SK-N-SH treated with all-trans-retinoic acid at 6 μM for 48 hours (cell line): ENCODE data around the gene EPC2.

Experiments
- ATAC-seq: fragments of 200-7000 bp; cut with Tn5 transposase; 3 replicates; pipeline ENCODE4 v1.9.1; 2020; ENCODE audit warnings: mild to moderate bottlenecking, moderate library complexity
- ARNTL ChIP-seq: fragments of 450-650 bp; formaldehyde crosslinking; IDR thresholded peaks from 2 replicates; pipeline ENCODE4 v1.5.0; 2020; ENCODE audit warnings: low read depth, mild to moderate bottlenecking, moderate library complexity, borderline replicate concordance
- BACH2 ChIP-seq: fragments of 250-450 bp; sonication (Bioruptor Pico); IDR thresholded peaks from 2 replicates; pipeline ENCODE4 v1.9.0; 2021; ENCODE audit warnings: mild to moderate bottlenecking, borderline replicate concordance
- GLIS3 ChIP-seq: fragments of 250-450 bp; sonication (Bioruptor Pico); IDR thresholded peaks from 2 replicates; pipeline ENCODE4 v1.5.0; 2020; ENCODE audit warnings: mild to moderate bottlenecking, moderate library complexity
- ISL1 ChIP-seq: fragments of 250-450 bp; sonication (Bioruptor Pico); IDR thresholded peaks from 2 replicates; pipeline ENCODE4 v2.1.2; 2022; ENCODE audit warnings: mild to moderate bottlenecking, moderate library complexity
- PPARA ChIP-seq: fragments of 250-450 bp; sonication (Bioruptor Pico); IDR thresholded peaks from 2 replicates; pipeline ENCODE4 v1.5.0; 2020; ENCODE audit warnings: mild to moderate bottlenecking, borderline replicate concordance
- RARB ChIP-seq: fragments of 250-450 bp; sonication (Bioruptor Pico); IDR thresholded peaks from 2 replicates; pipeline ENCODE4 v1.8.0; 2021; ENCODE audit warnings: mild to moderate bottlenecking, moderate library complexity
- TOX ChIP-seq: fragments of 250-450 bp; sonication (Bioruptor Pico); IDR thresholded peaks from 2 replicates; pipeline ENCODE4 v1.8.0; 2021; ENCODE audit warnings: mild to moderate bottlenecking, moderate library complexity, borderline replicate concordance
- ZC3H10 ChIP-seq: fragments of 250-450 bp; sonication (Bioruptor Pico); IDR thresholded peaks from 2 replicates; pipeline ENCODE4 v1.5.1; 2021; ENCODE audit warnings: mild to moderate bottlenecking, moderate library complexity
- ZFP3 ChIP-seq: fragments of 250-450 bp; sonication (Bioruptor Pico); IDR thresholded peaks from 2 replicates; pipeline ENCODE4 v1.5.0; 2020; ENCODE audit warnings: mild to moderate bottlenecking, moderate library complexity
- ZNF8 ChIP-seq: fragments of 450-650 bp; formaldehyde crosslinking; IDR thresholded peaks from 2 replicates; pipeline ENCODE4 v1.5.0; 2020; ENCODE audit warnings: mild to moderate bottlenecking, moderate library complexity
- TF ChIP-seq, protein P1 (sequence below): fragments of 250-450 bp; sonication (Bioruptor Pico); IDR thresholded peaks from 2 replicates; pipeline ENCODE4 v1.5.1; 2021; ENCODE audit warnings: mild to moderate bottlenecking, moderate library complexity
- TF ChIP-seq, protein P2 (sequence below): fragments of 250-450 bp; sonication (Bioruptor Pico); IDR thresholded peaks from 2 replicates; pipeline ENCODE4 v1.5.1; 2020; ENCODE audit warnings: low read depth, mild to moderate bottlenecking, moderate library complexity
- TF ChIP-seq, protein P3 (sequence below): fragments of 250-450 bp; sonication (Bioruptor Pico); IDR thresholded peaks from 2 replicates; pipeline ENCODE4 v1.5.0; 2020; ENCODE audit warnings: mild to moderate bottlenecking, moderate library complexity

Gene EPC2

DNA sequence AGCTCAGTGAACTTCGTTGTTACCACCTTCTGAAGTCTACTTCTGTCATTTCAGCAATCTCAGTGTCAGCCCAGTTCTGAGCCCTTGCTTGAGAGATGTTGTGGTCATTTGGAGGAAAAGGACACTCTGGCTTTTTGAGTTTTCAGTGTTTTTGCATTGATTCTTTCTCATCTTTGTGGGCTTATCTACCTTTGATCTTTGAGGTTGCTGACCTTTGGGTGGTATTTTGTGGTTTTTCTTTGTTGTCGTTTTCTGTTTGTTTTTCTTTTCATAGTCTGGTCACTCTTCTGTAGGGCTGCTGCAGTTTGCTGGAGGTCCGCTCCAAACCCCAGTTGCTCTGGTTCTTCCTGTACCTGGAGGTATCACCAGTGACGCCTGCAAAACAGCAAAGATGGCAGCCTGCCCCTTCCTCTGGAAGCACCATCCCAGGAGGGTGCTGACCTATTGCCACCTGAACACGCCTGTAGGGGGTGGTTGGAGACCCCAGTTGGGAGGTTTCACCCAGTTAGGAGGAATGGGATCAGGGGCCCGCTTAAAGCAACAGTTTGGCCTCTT lies 74.7 kb downstream of the EPC2 start:
- ATAC-seq: no peak
- TF ChIP-seq GLIS3 (CRISPR knock-in tag) (no peak), ZNF8 (CRISPR knock-in tag) (no peak)

DNA sequence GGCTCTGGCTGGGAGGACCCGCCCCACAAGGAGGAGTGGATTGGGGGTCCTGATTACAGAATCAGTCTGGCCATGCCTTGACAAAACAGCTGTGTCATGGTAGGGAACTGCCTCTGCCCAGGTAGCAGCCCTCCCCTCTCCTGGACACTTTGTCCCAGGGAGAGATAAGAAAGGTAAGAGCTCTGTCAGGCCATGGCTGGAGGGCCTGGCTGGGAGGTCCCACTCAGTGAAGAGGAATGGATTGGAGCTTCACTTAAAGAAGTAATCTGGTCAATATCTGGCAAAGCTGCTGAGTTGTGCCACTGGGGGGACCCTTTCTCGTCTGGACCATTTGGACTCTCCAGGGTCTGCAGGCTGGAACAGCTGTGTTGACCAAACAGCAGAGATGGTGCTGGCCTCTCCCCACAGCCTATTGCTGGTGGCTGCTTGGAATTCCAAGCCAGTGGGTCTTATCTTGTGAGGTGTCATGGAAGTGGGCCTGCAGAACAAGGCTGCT lies 75.4 kb downstream of the EPC2 start:
- TF ChIP-seq ARNTL (CRISPR knock-in tag) (no peak), PPARA (CRISPR knock-in tag) (no peak), ISL1 (CRISPR knock-in tag) (no peak), ZNF8 (CRISPR knock-in tag) (no peak)
- TF ChIP-seq, all 23 proteins: peak for 0
- ATAC-seq: peak; percentile 14

DNA sequence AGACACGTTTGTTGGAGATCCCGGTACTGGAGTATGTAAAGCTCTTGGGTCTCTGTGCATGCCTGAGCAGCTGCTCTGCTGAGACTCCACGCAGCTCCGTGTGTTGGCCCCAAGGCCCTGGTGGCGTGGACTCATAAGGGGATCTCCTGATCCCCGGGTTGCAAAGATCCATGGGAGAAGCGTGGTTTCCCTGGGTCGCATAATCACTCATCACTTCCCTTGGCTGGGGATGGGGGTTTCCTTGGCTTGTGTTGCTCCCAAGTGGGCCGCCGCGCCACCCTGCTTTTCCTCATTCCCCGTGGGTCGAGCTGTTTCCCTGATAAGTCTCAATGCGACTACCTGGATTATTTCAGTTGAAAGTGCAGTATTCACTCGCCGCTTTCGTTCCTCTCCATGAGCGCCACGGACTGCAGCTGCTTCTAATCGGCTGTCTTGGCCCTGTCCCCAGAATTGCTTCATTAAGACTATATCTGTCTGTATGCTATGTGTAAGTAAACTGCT lies 76.0 kb downstream of the EPC2 start:
- TF ChIP-seq, protein P1, sequence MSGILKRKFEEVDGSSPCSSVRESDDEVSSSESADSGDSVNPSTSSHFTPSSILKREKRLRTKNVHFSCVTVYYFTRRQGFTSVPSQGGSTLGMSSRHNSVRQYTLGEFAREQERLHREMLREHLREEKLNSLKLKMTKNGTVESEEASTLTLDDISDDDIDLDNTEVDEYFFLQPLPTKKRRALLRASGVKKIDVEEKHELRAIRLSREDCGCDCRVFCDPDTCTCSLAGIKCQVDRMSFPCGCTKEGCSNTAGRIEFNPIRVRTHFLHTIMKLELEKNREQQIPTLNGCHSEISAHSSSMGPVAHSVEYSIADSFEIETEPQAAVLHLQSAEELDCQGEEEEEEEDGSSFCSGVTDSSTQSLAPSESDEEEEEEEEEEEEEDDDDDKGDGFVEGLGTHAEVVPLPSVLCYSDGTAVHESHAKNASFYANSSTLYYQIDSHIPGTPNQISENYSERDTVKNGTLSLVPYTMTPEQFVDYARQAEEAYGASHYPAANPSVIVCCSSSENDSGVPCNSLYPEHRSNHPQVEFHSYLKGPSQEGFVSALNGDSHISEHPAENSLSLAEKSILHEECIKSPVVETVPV (CRISPR knock-in tag): no peak
- no peak for TF ChIP-seq ARNTL (CRISPR knock-in tag)
- ATAC-seq: peak; percentile 92

DNA sequence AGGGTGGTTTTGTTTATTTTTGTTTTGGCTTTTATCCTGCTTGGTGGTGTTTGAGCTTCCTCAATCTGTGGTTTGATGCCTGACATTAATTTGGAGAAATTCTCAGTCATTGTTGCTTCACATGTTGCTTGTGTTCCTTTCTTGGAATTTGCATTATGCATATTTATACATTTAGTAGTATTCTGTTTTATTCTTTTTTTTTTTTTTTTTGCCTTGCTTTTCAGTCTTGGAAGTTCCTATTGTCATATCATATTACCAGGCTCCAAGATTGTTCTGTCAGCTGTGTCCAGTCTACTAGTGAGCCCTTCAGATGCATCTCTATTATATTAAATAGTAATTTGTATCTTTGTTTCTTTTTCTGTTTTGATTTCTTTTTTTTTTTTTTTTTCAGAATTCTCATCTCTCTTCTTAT lies 77.0 kb downstream of the EPC2 start:
- TF ChIP-seq, protein P1 (CRISPR knock-in tag): no peak
- TF ChIP-seq, protein P2, sequence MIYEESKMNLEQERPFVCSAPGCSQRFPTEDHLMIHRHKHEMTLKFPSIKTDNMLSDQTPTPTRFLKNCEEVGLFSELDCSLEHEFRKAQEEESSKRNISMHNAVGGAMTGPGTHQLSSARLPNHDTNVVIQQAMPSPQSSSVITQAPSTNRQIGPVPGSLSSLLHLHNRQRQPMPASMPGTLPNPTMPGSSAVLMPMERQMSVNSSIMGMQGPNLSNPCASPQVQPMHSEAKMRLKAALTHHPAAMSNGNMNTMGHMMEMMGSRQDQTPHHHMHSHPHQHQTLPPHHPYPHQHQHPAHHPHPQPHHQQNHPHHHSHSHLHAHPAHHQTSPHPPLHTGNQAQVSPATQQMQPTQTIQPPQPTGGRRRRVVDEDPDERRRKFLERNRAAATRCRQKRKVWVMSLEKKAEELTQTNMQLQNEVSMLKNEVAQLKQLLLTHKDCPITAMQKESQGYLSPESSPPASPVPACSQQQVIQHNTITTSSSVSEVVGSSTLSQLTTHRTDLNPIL (CRISPR knock-in tag): no peak
- TF ChIP-seq TOX (CRISPR knock-in tag) (no peak), ZNF8 (CRISPR knock-in tag) (no peak), ZFP3 (CRISPR knock-in tag) (no peak), GLIS3 (CRISPR knock-in tag) (no peak), ARNTL (CRISPR knock-in tag) (no peak), RARB (CRISPR knock-in tag) (no peak), ZC3H10 (CRISPR knock-in tag) (no peak)
- TF ChIP-seq, protein P3, sequence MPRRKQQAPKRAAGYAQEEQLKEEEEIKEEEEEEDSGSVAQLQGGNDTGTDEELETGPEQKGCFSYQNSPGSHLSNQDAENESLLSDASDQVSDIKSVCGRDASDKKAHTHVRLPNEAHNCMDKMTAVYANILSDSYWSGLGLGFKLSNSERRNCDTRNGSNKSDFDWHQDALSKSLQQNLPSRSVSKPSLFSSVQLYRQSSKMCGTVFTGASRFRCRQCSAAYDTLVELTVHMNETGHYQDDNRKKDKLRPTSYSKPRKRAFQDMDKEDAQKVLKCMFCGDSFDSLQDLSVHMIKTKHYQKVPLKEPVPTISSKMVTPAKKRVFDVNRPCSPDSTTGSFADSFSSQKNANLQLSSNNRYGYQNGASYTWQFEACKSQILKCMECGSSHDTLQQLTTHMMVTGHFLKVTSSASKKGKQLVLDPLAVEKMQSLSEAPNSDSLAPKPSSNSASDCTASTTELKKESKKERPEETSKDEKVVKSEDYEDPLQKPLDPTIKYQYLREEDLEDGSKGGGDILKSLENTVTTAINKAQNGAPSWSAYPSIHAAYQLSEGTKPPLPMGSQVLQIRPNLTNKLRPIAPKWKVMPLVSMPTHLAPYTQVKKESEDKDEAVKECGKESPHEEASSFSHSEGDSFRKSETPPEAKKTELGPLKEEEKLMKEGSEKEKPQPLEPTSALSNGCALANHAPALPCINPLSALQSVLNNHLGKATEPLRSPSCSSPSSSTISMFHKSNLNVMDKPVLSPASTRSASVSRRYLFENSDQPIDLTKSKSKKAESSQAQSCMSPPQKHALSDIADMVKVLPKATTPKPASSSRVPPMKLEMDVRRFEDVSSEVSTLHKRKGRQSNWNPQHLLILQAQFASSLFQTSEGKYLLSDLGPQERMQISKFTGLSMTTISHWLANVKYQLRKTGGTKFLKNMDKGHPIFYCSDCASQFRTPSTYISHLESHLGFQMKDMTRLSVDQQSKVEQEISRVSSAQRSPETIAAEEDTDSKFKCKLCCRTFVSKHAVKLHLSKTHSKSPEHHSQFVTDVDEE (CRISPR knock-in tag): no peak
- ATAC-seq: peak; percentile 67

DNA sequence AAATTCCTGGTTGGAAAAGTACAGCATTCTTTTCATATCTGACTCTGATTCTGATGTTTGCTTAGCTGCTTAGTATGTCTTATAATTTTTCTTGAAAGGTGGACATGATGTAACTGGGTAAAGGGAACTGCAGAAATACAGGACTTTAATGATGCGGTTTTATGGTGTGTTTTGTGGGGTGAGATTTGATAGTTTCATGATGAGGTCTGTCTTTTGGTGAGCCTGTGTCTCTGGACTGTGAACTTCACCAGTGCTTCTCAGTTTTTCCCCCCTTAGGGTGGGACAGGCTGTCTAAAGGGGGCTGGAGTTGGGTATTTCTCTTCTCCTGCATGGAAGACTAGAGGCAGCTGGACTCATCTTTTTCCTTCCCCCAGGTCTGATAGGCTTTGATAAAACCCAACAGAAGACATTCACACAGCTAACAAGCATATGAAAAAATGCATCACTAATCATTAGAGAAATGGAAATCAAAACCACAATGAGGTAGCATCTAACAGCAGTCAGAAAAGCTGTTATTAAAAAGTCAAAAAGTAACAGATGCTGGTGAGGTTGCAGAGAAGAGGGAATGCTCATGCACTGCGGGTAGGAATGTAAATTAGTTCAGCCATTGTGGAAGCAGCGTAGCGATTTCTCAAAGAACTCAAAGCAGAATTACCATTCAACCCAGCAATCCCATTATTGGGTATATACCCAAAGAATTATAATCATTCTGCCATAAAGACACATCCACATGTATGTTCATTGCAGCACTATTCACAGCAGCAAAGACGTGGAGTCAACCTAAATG lies 77.6 kb downstream of the EPC2 start:
- TF ChIP-seq PPARA (CRISPR knock-in tag): no peak
- TF ChIP-seq, all 23 proteins: peak for 0
- ATAC-seq: peak; percentile 47; the same call in 2 of the 3 replicates

DNA sequence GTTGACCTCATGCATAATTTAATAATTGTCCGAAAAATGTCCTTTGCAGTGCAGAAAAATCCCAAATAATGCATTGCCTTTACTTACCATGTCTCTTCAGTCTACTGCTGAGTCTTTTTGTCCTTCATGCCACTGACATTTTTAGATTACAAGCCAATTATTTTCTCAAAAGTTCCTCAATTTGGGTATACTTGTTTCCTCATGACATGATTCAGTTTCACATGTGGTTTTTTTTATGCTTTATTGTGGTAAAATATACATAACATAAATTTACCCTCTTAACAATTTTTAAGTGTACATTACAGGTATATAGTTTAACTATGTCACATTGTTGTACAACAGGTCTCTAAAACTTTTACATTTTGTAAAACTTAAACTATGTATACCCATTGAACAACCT lies 81.0 kb downstream of the EPC2 start:
- ATAC-seq: no peak
- TF ChIP-seq GLIS3 (CRISPR knock-in tag) (no peak), ZC3H10 (CRISPR knock-in tag) (no peak), BACH2 (CRISPR knock-in tag) (no peak)
- TF ChIP-seq, protein P3 (CRISPR knock-in tag): no peak
